K562 (cell line): ENCODE data around the gene RIPOR2. TPM values are rescaled to one million over a fixed set of nuclear protein-coding genes. Genes with fewer than 3 reads are reported as not detected.

Experiments
- ATAC-seq: fragments of 200-7000 bp; cut with Tn5 transposase; 3 replicates; pipeline ENCODE4 v1.9.1; 2020; ENCODE audit warnings: moderate library complexity
- BruUV-seq: library from RNA; stranded (reverse); fragments of 400-500 nt; replicated peaks from 2 replicates; lab custom pipeline; 2021; lab: Mats Ljungman, UMichigan
- CTCF ChIA-PET: fragments of 300-600 bp; formaldehyde crosslinking; extraction: SDS; loops from one replicate; lab custom pipeline; 2021; ENCODE audit warnings: low intra/inter-chr PET ratio; lab: Yijun Ruan, JAX
- POLR2A ChIA-PET: fragments of 300-600, 350-650 bp; sonication (Branson Sonifier 250); formaldehyde crosslinking; extraction: SDS; loops from one replicate; lab custom pipeline; 2021; ENCODE audit warnings: antibody characterized with exemption, inconsistent platforms; lab: Yijun Ruan, JAX
- DNase-seq, 4 experiments: peaks; one replicate each; pipeline versions ENCODE4 v3.0.0 to v3.0.0-alpha.2; 2011 to 2018; ENCODE audit warnings: low spot score in 3 of 4, mixed read lengths in 3 of 4; ENCODE audit errors: extremely low read depth in 1 of 4
- FAIRE-seq: peaks from 2 replicates; lab custom pipeline; 2011; peaks lifted over from hg19 to GRCh38; lab: Jason Lieb, UNC
- H2AFZ ChIP-seq: 2 replicates; pipeline ENCODE4 v1.6.0; 2011; ENCODE audit warnings: low read depth, low read length, control low read depth, inconsistent platforms
- H3K27ac ChIP-seq: fragments of 200-600 bp; 3 replicates; pipeline ENCODE4 v1.8.0; 2011; ENCODE audit warnings: low read depth, mild to moderate bottlenecking, control low read depth, inconsistent platforms, low read length, moderate library complexity, mixed read lengths; ENCODE audit errors: extremely low read depth
- H3K27me3 ChIP-seq, 2 experiments: fragments of 300-600 bp in 1 of 2; 2 replicates in 1 of 2; 3 replicates in 1 of 2; pipeline versions ENCODE4 v1.6.0 to v1.8.0; 2011; ENCODE audit warnings: inconsistent platforms in 2 of 2, low read length in 2 of 2, mild to moderate bottlenecking in 1 of 2, mixed read lengths in 1 of 2, moderate library complexity in 1 of 2; ENCODE audit not compliant: control insufficient read depth in 2 of 2, insufficient read depth in 2 of 2
- H3K36me3 ChIP-seq: fragments of 300-600 bp; 3 replicates; pipeline ENCODE4 v1.8.0; 2011; ENCODE audit warnings: mild to moderate bottlenecking, low read length, inconsistent platforms; ENCODE audit not compliant: control insufficient read depth, insufficient read depth
- H3K4me1 ChIP-seq, 2 experiments: fragments of 200-600 bp in 1 of 2; replicated peaks in 1 of 2; 2 replicates in 1 of 2; 3 replicates in 1 of 2; pipeline versions ENCODE4 v1.5.1 to v1.8.0; 2011; ENCODE audit warnings: inconsistent platforms in 2 of 2, low read length in 2 of 2, mild to moderate bottlenecking in 1 of 2, mixed read lengths in 1 of 2, moderate library complexity in 1 of 2; ENCODE audit not compliant: control insufficient read depth in 2 of 2, insufficient read depth in 2 of 2
- H3K4me2 ChIP-seq: 2 replicates; pipeline ENCODE4 v1.6.1; 2011; ENCODE audit warnings: low read length, control low read depth, inconsistent platforms, mixed read lengths; ENCODE audit not compliant: insufficient read depth
- H3K4me3 ChIP-seq: fragments of 200-600 bp; sonication (generic), shearing (Covaris generic); 2 replicates; pipeline ENCODE4 v1.5.1; 2016; ENCODE audit warnings: control low read depth, inconsistent platforms
- H3K79me2 ChIP-seq: fragments of 200-600 bp; 3 replicates; pipeline ENCODE4 v1.8.0; 2011; ENCODE audit warnings: low read length, inconsistent platforms; ENCODE audit not compliant: control insufficient read depth, insufficient read depth
- H3K9ac ChIP-seq, 2 experiments: 2 replicates each; pipeline versions ENCODE4 v1.6.0 to v1.6.1; 2011; ENCODE audit warnings: low read depth in 2 of 2, low read length in 2 of 2, control low read depth in 1 of 2, inconsistent platforms in 1 of 2, mild to moderate bottlenecking in 1 of 2, mixed read lengths in 1 of 2; ENCODE audit not compliant: insufficient read depth in 1 of 2
- H3K9me1 ChIP-seq: one replicate; pipeline ENCODE4 v1.6.0; 2011; ENCODE audit warnings: inconsistent platforms, mild to moderate bottlenecking, low read length, moderate library complexity; ENCODE audit not compliant: control insufficient read depth, insufficient read depth
- H3K9me3 ChIP-seq: replicated peaks from 2 replicates; pipeline ENCODE4 v1.5.1; 2011; ENCODE audit warnings: low read depth, low read length, inconsistent platforms; ENCODE audit not compliant: control insufficient read depth, insufficient read depth
- H4K20me1 ChIP-seq: replicated peaks from 2 replicates; pipeline ENCODE4 v1.6.1; 2011; ENCODE audit warnings: low read length, inconsistent platforms, mixed read lengths; ENCODE audit not compliant: control insufficient read depth, insufficient read depth
- CREB3L1 ChIP-seq: fragments of 450-650 bp; IDR thresholded peaks from 2 replicates; pipeline ENCODE4 v1.6.1; 2014; ENCODE audit warnings: low read depth, mild to moderate bottlenecking, moderate library complexity, borderline replicate concordance
- SREBF2 ChIP-seq: sonication (generic); formaldehyde crosslinking; IDR thresholded peaks from 2 replicates; pipeline ENCODE4 v1.4.0; 2020; ENCODE audit warnings: mild to moderate bottlenecking, missing genetic modification reagents
- WGBS: fragments of 100-300 bp; shearing (Covaris generic); methylation state at CpG from one replicate; pipeline ENCODE4 v1.1.6; 2016; ENCODE audit warnings: low coverage, mixed read lengths; ENCODE audit not compliant: insufficient coverage; ENCODE audit errors: missing lambda C conversion rate; 5-methylcytosine and 5-hydroxymethylcytosine counted together
- in situ Hi-C: fragments of 300-500 bp; cut with MboI; formaldehyde crosslinking; loops from 4 replicates; pipeline ENCODE4 v1.15.0; 2018; ENCODE audit warnings: inconsistent platforms, mixed read lengths
- intact Hi-C: fragments of 100-400 bp; cut with micrococcal nuclease; formaldehyde crosslinking; loops from 2 replicates; pipeline ENCODE4 v1.14.2; 2022
- polyA plus RNA-seq, 8 experiments: library from polyadenylated mRNA; depleted of rRNA in 4 of 8; stranded (reverse) in 5 of 8; unstranded in 3 of 8; fragments of >200 nt; fragmentation: Nextera tagmentation in 2 of 8; fragmentation: Illumina TruSeq in 1 of 8; extraction: Ambion mirVana in 2 of 8; extraction: Trizol in 1 of 8; gene quantifications; 2 replicates each; pipeline versions ENCODE4 v1.2.1 to v1.2.3, GENCODE V29; 2011 to 2014; ENCODE audit warnings: inconsistent platforms in 1 of 8, missing spikeins in 1 of 8
- total RNA-seq, 7 experiments: library from RNA; depleted of rRNA in 6 of 7; stranded (reverse); fragments of >200 nt in 6 of 7; fragmentation: Illumina TruSeq in 2 of 7; extraction: Trizol in 2 of 7; gene quantifications; 2 replicates each; pipeline versions ENCODE4 v1.2.1 to v1.2.3, GENCODE V29; 2011 to 2021; ENCODE audit warnings: low replicate concordance in 1 of 7

Gene RIPOR2
- total and polyA plus RNA-seq, 9 of the 15 experiments (the other 6 are each of a cell fraction or from before 2014, with no cell fraction given): 0.04 to 1.0 (median 0.47) TPM; not detected in 2

GRCh38 chr6:24797596-24798216 lies 138.1 kb downstream of the RIPOR2 start:
- DNase-seq (no peak), FAIRE-seq (no peak), ATAC-seq (no peak)
- 14% methylated on average over 6 of the region's 6 CpGs for WGBS
- POLR2A ChIA-PET: interaction anchor here (1.2 to 2.5 kb wide), 4 partner anchors 7 to 22 kb away, joined by 3 to 12 read pairs (median 5); partner anchors contain the start of gene GMNN
- H4K20me1 ChIP-seq: no peaks in the 10 kb centered on the region
- no TSS peak for BruUV-seq
- no peaks in the 10 kb centered on the region for H3K9me3 ChIP-seq
- in situ Hi-C loops (no loop called here), intact Hi-C loops (no loop called here)
- peaks cover 0 to under 1% of the 10 kb centered on the region in 2 experiments; a peak in 1 of 5 replicates for H3K27me3 ChIP-seq
- H3K27ac ChIP-seq: no peak overlapping the region
- H3K79me2 ChIP-seq: no peaks in the 10 kb centered on the region
- H3K9ac ChIP-seq: no peak overlapping the region
- no peak overlapping the region for H3K4me2 ChIP-seq
- no peaks in the 10 kb centered on the region for H3K36me3 ChIP-seq
- no peak overlapping the region; the same call in 1 of the 2 replicates for H2AFZ ChIP-seq
- no peak overlapping the region for H3K4me3 ChIP-seq
- peaks cover 3 to 6% of the 10 kb centered on the region in 2 experiments; a peak in 2 of 5 replicates for H3K4me1 ChIP-seq
- TF ChIP-seq CREB3L1 (no peak), SREBF2 (CRISPR knock-in tag) (no peak)
- CTCF ChIA-PET: no interaction called here
- H3K9me1 ChIP-seq: no peaks in the 10 kb centered on the region
